Esophagus muscularis mucosa (tissue), 4 donors: ENCODE measurements around the gene PRSS8. TPM values are rescaled to one million over a fixed set of nuclear protein-coding genes. Genes with fewer than 3 reads are reported as not detected.

Source experiments
- DNase-seq: peaks from one replicate; pipeline ENCODE4 v3.0.0-alpha.2; 2017; ENCODE audit errors: extremely low spot score
- H3K27ac ChIP-seq, 4 donors: fragments of 200-600 bp; sonication (generic); replicated peaks in 1 of 4; 1 replicate in 3 of 4; 2 replicates in 1 of 4; pipeline ENCODE4 v1.5.1; 2016 to 2019; ENCODE audit warnings: mild to moderate bottlenecking in 1 of 4
- H3K27me3 ChIP-seq, 4 donors: fragments of 200-600 bp; sonication (generic); one replicate each; pipeline versions ENCODE4 v1.5.1 to v1.6.0; 2016 to 2019
- H3K36me3 ChIP-seq, 4 donors: fragments of 200-600 bp; sonication (generic); one replicate each; pipeline ENCODE4 v1.5.1; 2016 to 2019
- H3K4me1 ChIP-seq, 4 donors: fragments of 200-600 bp; sonication (generic); one replicate each; pipeline ENCODE4 v1.5.1; 2016 to 2019
- H3K4me3 ChIP-seq, 4 donors: fragments of 200-600 bp; sonication (generic); 1 replicate in 2 of 4; 2 replicates in 2 of 4; pipeline ENCODE4 v1.5.1; 2016 to 2019; ENCODE audit warnings: mild to moderate bottlenecking in 4 of 4, moderate library complexity in 1 of 4
- H3K9me3 ChIP-seq, 4 donors: fragments of 200-600 bp; sonication (generic); 1 replicate in 3 of 4; 2 replicates in 1 of 4; pipeline ENCODE4 v1.5.1; 2016 to 2019
- CTCF ChIP-seq, 3 experiments: fragments of 200-600 bp in 2 of 3; fragments of 450-650 bp in 1 of 3; sonication (generic) in 2 of 3; IDR thresholded peaks; one replicate each; pipeline ENCODE4 v1.5.1; 2017 to 2019; ENCODE audit warnings: antibody characterized with exemption in 3 of 3, mild to moderate bottlenecking in 2 of 3, moderate library complexity in 1 of 3
- EP300 ChIP-seq: sonication (generic); formaldehyde crosslinking; IDR thresholded peaks from one replicate; pipeline ENCODE4 v1.6.1; 2017; ENCODE audit warnings: antibody characterized with exemption
- POLR2A ChIP-seq: fragments of 450-650 bp; IDR thresholded peaks from one replicate; pipeline ENCODE4 v1.6.1; 2017; ENCODE audit warnings: antibody characterized with exemption, moderate library complexity, mild to moderate bottlenecking, low read depth
- POLR2AphosphoS5 ChIP-seq, 2 donors: sonication (generic); formaldehyde crosslinking; IDR thresholded peaks; one replicate each; pipeline ENCODE4 v1.6.1; 2017; ENCODE audit warnings: antibody characterized with exemption in 2 of 2
- WGBS: methylation state at CpG from one replicate; pipeline ENCODE4 v1.1.5; 2018; 5-methylcytosine and 5-hydroxymethylcytosine counted together
- intact Hi-C: fragments of 100-400 bp; cut with DNase I; formaldehyde crosslinking; loops from one replicate; pipeline ENCODE4 v1.15.1; 2023
- total RNA-seq, 4 donors: library from RNA; depleted of rRNA; stranded (reverse); fragments of >200 nt; gene quantifications; one replicate each; pipeline versions ENCODE4 v1.1.0 to v1.2.1, GENCODE V29; 2016

PRSS8 gene
- total RNA-seq, 4 donors from 2014 or later: 0.34 TPM; not detected in 3

- Histone ChIP-seq H3K27ac (peak overlapping the region; percentile 93 to 99 (median 96)), H3K36me3 (peaks cover 33 to 64% (median 55%) of the 10 kb centered on the region in 4 donors)
These were observed 15.4 kb downstream of the PRSS8 start for GRCh38 chr16:31120129-31120528.

GRCh38 chr16:31118223-31119155 lies 17.0 kb downstream of the PRSS8 start:
- no peak for DNase-seq
- Histone ChIP-seq H3K36me3 (peaks cover 26 to 48% (median 42%) of the 10 kb centered on the region in 4 donors), H3K4me1 (peaks cover 24 to 32% (median 29%) of the 10 kb centered on the region in 4 donors), H3K27me3 (no peaks in the 10 kb centered on the region), H3K27ac (peak overlapping the region; percentile 93 to 99 (median 96)), H3K9me3 (no peaks in the 10 kb centered on the region), H3K4me3 (peak overlapping the region; percentile 79 to 81 (median 80))
- TF ChIP-seq EP300 (peak; percentile 5), POLR2AphosphoS5 (IDR thresholded peaks at IDR 0.05) (peak in 1 of 2 donors; percentile 1), POLR2A (no peak), CTCF (IDR thresholded peaks at IDR 0.05) (no peak)
- intact Hi-C loops: no loop called here
- WGBS: 53% methylated on average over 9 of the region's 9 CpGs

More at GRCh38 chr16:31120129-31120528, 15.4 kb downstream of the PRSS8 start:
- peaks cover 23 to 30% (median 27%) of the 10 kb centered on the region in 4 donors for H3K4me1 ChIP-seq
- TF ChIP-seq CTCF (IDR thresholded peaks at IDR 0.05) (no peak), POLR2AphosphoS5 (IDR thresholded peaks at IDR 0.05) (no peak), POLR2A (no peak), EP300 (no peak)
- 90% methylated on average over 16 of the region's 16 CpGs for WGBS
- H3K4me3 ChIP-seq: no peak overlapping the region
- DNase-seq: no peak
- H3K9me3 ChIP-seq: no peaks in the 10 kb centered on the region
- intact Hi-C loops: no loop called here
- H3K27me3 ChIP-seq: no peaks in the 10 kb centered on the region

- Histone ChIP-seq H3K9me3 (no peaks in the 10 kb centered on the region), H3K36me3 (peaks cover 26 to 44% (median 39%) of the 10 kb centered on the region in 4 donors), H3K27ac (peak within 1 kb of the TSS; percentile 93 to 99 (median 96)), H3K4me1 (peaks cover 24 to 39% (median 38%) of the 10 kb centered on the region in 4 donors), H3K4me3 (peak within 1 kb of the TSS; percentile 79 to 81 (median 80)), H3K27me3 (no peaks in the 10 kb centered on the region)
- DNase-seq: peak; percentile 100
- 2% methylated on average over 33 of the region's 68 CpGs for WGBS
- TF ChIP-seq EP300: no peak
- TF ChIP-seq CTCF (IDR thresholded peaks at IDR 0.05): no peak
- TF ChIP-seq POLR2A: peak; percentile 84
- TF ChIP-seq POLR2AphosphoS5 (IDR thresholded peaks at IDR 0.05): peak; percentile 92 to 98
- intact Hi-C loops: no loop called here
These were observed 17.9 kb downstream of the PRSS8 start, which contains the start of gene KAT8 for GRCh38 chr16:31117384-31118222. Gene KAT8, plus strand, starts transcription at chr16:31117664. Its CDS starts 18 bp downstream, at chr16:31117682.

- Histone ChIP-seq H3K27me3 (no peaks in the 10 kb centered on the region), H3K36me3 (peaks cover 25 to 44% (median 40%) of the 10 kb centered on the region in 4 donors), H3K4me1 (peaks cover 28 to 45% (median 36%) of the 10 kb centered on the region in 4 donors), H3K4me3 (no peak overlapping the region), H3K27ac (peak overlapping the region in 3 of 4 donors; percentile 0 to 35 (median 32)), H3K9me3 (no peaks in the 10 kb centered on the region)
- 71% methylated on average over 8 of the region's 8 CpGs for WGBS
- no peak for TF ChIP-seq POLR2A
- TF ChIP-seq CTCF (IDR thresholded peaks at IDR 0.05): no peak
- no peak for TF ChIP-seq POLR2AphosphoS5 (IDR thresholded peaks at IDR 0.05)
- TF ChIP-seq EP300: no peak
- intact Hi-C loops: no loop called here
- DNase-seq: no peak
These were observed 21.1 kb downstream of the PRSS8 start for GRCh38 chr16:31114468-31114867.
